GM19351 (cell line): ENCODE data around the gene OGFOD3.
"Not testable (repeated sequence)": the region's sequence is repeated elsewhere in the genome, so short reads cannot be mapped to it uniquely, and the experiment has no call there.

Source experiments
- ATAC-seq: cut with Tn5 transposase; IDR thresholded peaks from one replicate; pipeline ENCODE4 v1.9.1; 2021; ENCODE audit warnings: mild to moderate bottlenecking, moderate library complexity; ENCODE audit not compliant: unreplicated experiment

Gene OGFOD3

GRCh38 chr17:82435601-82436583, 17.5 kb upstream of the OGFOD3 start:
- ATAC-seq, result no peak

- no peak for ATAC-seq
Measured at GRCh38 chr17:82435103-82435502, 16.7 kb upstream of the OGFOD3 start.

GRCh38 chr17:82434216-82434565, 15.8 kb upstream of the OGFOD3 start:
- no peak for ATAC-seq

GRCh38 chr17:82433560-82434215, 15.3 kb upstream of the OGFOD3 start:
- no peak for ATAC-seq

GRCh38 chr17:82432017-82432416, 13.6 kb upstream of the OGFOD3 start:
- ATAC-seq, result no peak

- ATAC-seq, result no peak
Measured at GRCh38 chr17:82429824-82430223, 11.4 kb upstream of the OGFOD3 start.

GRCh38 chr17:82428546-82428945, 10.2 kb upstream of the OGFOD3 start:
- ATAC-seq, result no peak

GRCh38 chr17:82424863-82425159, 6.4 kb upstream of the OGFOD3 start:
- ATAC-seq, result no peak

GRCh38 chr17:82424001-82424862, 5.8 kb upstream of the OGFOD3 start:
- no peak for ATAC-seq

- ATAC-seq, result no peak
Measured at GRCh38 chr17:82419540-82419939, 1.2 kb upstream of the OGFOD3 start.

- ATAC-seq, result no peak
Measured at GRCh38 chr17:82416771-82417170, 1.6 kb downstream of the OGFOD3 start.

- no peak for ATAC-seq
Measured at GRCh38 chr17:82416264-82416663, 2.1 kb downstream of the OGFOD3 start.

- ATAC-seq, result no peak
Measured at GRCh38 chr17:82415786-82416185, 2.6 kb downstream of the OGFOD3 start.

- ATAC-seq, result no peak
Measured at GRCh38 chr17:82415336-82415735, 3.0 kb downstream of the OGFOD3 start.

- no peak for ATAC-seq
Measured at GRCh38 chr17:82414548-82415281, 3.7 kb downstream of the OGFOD3 start.

GRCh38 chr17:82412535-82413520, 5.6 kb downstream of the OGFOD3 start:
- ATAC-seq, result no peak

GRCh38 chr17:82412081-82412480, 6.3 kb downstream of the OGFOD3 start:
- ATAC-seq, result not testable (repeated sequence)

GRCh38 chr17:82411396-82412053, 6.9 kb downstream of the OGFOD3 start:
- no peak for ATAC-seq
